ENCODE results near the gene KCNQ1.

DNA sequence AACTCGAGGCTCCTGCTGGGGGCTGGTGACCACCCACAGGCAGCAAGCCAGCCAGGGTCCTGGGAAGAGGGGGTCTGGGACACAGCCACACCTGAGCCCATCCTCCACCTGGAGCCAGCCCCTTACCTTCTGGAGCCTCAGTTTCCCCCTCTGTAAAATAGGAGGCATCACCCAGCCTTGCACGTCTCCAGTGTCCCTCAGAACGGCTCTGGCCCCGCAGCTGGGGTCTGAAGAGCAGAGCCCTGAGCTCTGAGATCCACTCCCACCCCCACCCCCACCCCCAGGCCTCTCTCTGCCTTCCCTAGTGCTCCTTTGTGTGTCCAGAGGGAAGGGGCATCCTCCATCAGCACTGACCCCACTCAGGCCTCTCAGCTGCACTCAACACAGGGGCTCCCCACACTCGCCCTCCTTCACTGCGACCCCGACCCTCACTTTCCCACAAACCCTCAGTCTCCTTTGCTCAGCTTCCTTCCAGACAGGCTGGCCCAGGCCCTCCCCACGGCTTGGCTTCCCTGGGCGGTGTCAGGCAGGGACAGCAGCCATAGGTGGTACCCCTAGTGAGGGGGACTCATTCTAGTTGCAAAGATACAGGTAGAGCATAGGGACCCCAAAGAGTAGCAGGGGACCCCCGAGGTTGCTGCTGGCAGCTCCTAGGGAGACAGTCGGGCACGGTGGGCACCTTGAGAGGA lies 288.3 kb downstream of the KCNQ1 start:
- no peak for TF ChIP-seq BDP1 (IDR thresholded peaks at IDR 0.05; ENCODE audit: insufficient read depth, insufficient read length)
- no peak for TF ChIP-seq ZNF584 (CRISPR knock-in tag; IDR thresholded peaks at IDR 0.05; ENCODE audit: low read depth)
- TF ChIP-seq NRF1 (conservative IDR thresholded peaks at IDR 0.05 in 1 of 2, IDR thresholded peaks at IDR 0.05 in 1 of 2): no peak
- no peak for TF ChIP-seq POLR2A (conservative IDR thresholded peaks at IDR 0.05)
- no peak for TF ChIP-seq CTCF (IDR thresholded peaks at IDR 0.05 in 2 of 3, conservative IDR thresholded peaks at IDR 0.05 in 1 of 3; ENCODE audit: insufficient read depth in 2 of 3, low read depth in 1 of 3, low read length in 3 of 3)
- no peak for TF ChIP-seq L3MBTL2 (IDR thresholded peaks at IDR 0.05)
- TF ChIP-seq KAT8 (IDR thresholded peaks at IDR 0.05; ENCODE audit: low read depth): no peak
- no peak for TF ChIP-seq FUS (optimal IDR thresholded peaks at IDR 0.05; ENCODE audit: low read depth, low read length)
- no peak for TF ChIP-seq ZNF274 (IDR thresholded peaks at IDR 0.05; ENCODE audit: borderline replicate concordance, low read depth, low read length)
- TF ChIP-seq, protein P1, sequence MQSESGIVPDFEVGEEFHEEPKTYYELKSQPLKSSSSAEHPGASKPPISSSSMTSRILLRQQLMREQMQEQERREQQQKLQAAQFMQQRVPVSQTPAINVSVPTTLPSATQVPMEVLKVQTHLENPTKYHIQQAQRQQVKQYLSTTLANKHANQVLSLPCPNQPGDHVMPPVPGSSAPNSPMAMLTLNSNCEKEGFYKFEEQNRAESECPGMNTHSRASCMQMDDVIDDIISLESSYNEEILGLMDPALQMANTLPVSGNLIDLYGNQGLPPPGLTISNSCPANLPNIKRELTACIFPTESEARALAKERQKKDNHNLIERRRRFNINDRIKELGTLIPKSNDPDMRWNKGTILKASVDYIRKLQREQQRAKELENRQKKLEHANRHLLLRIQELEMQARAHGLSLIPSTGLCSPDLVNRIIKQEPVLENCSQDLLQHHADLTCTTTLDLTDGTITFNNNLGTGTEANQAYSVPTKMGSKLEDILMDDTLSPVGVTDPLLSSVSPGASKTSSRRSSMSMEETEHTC (IDR thresholded peaks at IDR 0.05): no peak
- TF ChIP-seq, protein P2, sequence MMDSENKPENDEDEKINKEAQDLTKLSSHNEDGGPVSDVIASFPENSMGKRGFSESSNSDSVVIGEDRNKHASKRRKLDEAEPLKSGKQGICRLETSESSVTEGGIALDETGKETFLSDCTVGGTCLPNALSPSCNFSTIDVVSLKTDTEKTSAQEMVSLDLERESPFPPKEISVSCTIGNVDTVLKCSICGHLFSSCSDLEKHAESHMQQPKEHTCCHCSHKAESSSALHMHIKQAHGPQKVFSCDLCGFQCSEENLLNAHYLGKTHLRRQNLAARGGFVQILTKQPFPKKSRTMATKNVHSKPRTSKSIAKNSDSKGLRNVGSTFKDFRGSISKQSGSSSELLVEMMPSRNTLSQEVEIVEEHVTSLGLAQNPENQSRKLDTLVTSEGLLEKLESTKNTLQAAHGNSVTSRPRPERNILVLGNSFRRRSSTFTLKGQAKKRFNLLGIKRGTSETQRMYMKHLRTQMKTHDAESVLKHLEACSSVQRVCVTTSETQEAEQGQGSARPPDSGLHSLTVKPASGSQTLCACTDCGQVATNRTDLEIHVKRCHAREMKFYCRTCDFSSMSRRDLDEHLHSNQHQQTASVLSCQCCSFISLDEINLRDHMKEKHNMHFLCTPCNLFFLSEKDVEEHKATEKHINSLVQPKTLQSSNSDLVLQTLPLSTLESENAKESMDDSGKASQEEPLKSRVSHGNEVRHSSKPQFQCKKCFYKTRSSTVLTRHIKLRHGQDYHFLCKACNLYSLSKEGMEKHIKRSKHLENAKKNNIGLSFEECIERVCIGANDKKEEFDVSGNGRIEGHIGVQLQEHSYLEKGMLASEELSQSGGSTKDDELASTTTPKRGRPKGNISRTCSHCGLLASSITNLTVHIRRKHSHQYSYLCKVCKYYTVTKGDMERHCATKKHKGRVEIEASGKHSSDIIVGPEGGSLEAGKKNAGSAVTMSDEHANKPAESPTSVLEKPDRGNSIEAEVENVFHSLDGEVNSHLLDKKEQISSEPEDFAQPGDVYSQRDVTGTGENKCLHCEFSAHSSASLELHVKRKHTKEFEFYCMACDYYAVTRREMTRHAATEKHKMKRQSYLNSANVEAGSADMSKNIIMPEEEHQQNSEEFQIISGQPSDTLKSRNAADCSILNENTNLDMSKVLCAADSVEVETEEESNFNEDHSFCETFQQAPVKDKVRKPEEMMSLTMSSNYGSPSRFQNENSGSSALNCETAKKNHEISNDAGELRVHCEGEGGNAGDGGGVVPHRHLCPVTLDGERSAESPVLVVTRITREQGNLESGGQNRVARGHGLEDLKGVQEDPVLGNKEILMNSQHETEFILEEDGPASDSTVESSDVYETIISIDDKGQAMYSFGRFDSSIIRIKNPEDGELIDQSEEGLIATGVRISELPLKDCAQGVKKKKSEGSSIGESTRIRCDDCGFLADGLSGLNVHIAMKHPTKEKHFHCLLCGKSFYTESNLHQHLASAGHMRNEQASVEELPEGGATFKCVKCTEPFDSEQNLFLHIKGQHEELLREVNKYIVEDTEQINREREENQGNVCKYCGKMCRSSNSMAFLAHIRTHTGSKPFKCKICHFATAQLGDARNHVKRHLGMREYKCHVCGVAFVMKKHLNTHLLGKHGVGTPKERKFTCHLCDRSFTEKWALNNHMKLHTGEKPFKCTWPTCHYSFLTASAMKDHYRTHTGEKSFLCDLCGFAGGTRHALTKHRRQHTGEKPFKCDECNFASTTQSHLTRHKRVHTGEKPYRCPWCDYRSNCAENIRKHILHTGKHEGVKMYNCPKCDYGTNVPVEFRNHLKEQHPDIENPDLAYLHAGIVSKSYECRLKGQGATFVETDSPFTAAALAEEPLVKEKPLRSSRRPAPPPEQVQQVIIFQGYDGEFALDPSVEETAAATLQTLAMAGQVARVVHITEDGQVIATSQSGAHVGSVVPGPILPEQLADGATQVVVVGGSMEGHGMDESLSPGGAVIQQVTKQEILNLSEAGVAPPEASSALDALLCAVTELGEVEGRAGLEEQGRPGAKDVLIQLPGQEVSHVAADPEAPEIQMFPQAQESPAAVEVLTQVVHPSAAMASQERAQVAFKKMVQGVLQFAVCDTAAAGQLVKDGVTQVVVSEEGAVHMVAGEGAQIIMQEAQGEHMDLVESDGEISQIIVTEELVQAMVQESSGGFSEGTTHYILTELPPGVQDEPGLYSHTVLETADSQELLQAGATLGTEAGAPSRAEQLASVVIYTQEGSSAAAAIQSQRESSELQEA (IDR thresholded peaks at IDR 0.05; ENCODE audit: low read depth): no peak
- no peak for TF ChIP-seq ZNF121 (CRISPR knock-in tag; conservative IDR thresholded peaks at IDR 0.05)
- TF ChIP-seq FOXP1 (CRISPR knock-in tag; IDR thresholded peaks at IDR 0.05): no peak
- TF ChIP-seq SETDB1 (IDR thresholded peaks at IDR 0.05; ENCODE audit: low read length): no peak
